ENCODE data around the gene COPG1. TPM values are rescaled to one million over a fixed set of nuclear protein-coding genes. Genes with fewer than 3 reads are reported as not detected.

The COPG1 gene
- total and polyA plus RNA-seq, 2 of the 4 experiments (the other 2 are of a cell fraction), result 203 to 446 TPM

GRCh38 chr3:129313415-129313664 lies 63.9 kb downstream of the COPG1 start:
- ChIA-PET CTCF (interaction anchor here (0.5 kb wide), 1 partner anchor 494 kb away, joined by 3 read pairs; no protein-coding TSS in a partner anchor), POLR2A (ENCODE audit: unreplicated experiment) (no interaction called here)
- no peak overlapping the region for H2BK120ac ChIP-seq (ENCODE audit: low read depth, low read length)
- no peaks in the 10 kb centered on the region for H3K36me3 ChIP-seq (ENCODE audit: control insufficient read depth, insufficient read depth, low read length)
- ATAC-seq (ENCODE audit: low read depth), result no peak
- H2BK5ac ChIP-seq (ENCODE audit: low read depth, low read length, poor library complexity, severe bottlenecking), result no peak overlapping the region
- H4K20me1 ChIP-seq (ENCODE audit: insufficient read depth, low read length), result peaks cover 8% of the 10 kb centered on the region; the same call in 1 of the 2 replicates
- H3K9ac ChIP-seq (ENCODE audit: low read depth, low read length), result no peak overlapping the region
- H3K4me1 ChIP-seq (ENCODE audit: control insufficient read depth, insufficient read depth, low read length), result peaks cover 6% of the 10 kb centered on the region; the same call in 1 of the 2 replicates
- no peaks in the 10 kb centered on the region for H3K9me3 ChIP-seq (ENCODE audit: control insufficient read depth, insufficient read depth, low read length)
- no peak overlapping the region for H3K4me3 ChIP-seq (ENCODE audit: insufficient read depth, low read depth, low read length)
- no peak overlapping the region for H3K23ac ChIP-seq (ENCODE audit: low read depth, low read length)
- peaks cover 21% of the 10 kb centered on the region for H3K9me1 ChIP-seq (ENCODE audit: insufficient read depth, low read length)
- no peak for TF ChIP-seq BHLHE40 (IDR thresholded peaks at IDR 0.05; ENCODE audit: low read depth, low read length)
- TF ChIP-seq ELK1 (IDR thresholded peaks at IDR 0.05; ENCODE audit: borderline replicate concordance, low read depth, low read length), result no peak
- TF ChIP-seq RCOR1 (IDR thresholded peaks at IDR 0.05; ENCODE audit: insufficient replicate concordance, low read length), result no peak
- no peak for TF ChIP-seq FOS (IDR thresholded peaks at IDR 0.05; ENCODE audit: low read depth, low read length)
- no peak for TF ChIP-seq MAZ (IDR thresholded peaks at IDR 0.05; ENCODE audit: borderline replicate concordance, low read depth, low read length)
- TF ChIP-seq MXI1 (IDR thresholded peaks at IDR 0.05; ENCODE audit: borderline replicate concordance, low read depth, low read length), result no peak
- TF ChIP-seq, protein P1, sequence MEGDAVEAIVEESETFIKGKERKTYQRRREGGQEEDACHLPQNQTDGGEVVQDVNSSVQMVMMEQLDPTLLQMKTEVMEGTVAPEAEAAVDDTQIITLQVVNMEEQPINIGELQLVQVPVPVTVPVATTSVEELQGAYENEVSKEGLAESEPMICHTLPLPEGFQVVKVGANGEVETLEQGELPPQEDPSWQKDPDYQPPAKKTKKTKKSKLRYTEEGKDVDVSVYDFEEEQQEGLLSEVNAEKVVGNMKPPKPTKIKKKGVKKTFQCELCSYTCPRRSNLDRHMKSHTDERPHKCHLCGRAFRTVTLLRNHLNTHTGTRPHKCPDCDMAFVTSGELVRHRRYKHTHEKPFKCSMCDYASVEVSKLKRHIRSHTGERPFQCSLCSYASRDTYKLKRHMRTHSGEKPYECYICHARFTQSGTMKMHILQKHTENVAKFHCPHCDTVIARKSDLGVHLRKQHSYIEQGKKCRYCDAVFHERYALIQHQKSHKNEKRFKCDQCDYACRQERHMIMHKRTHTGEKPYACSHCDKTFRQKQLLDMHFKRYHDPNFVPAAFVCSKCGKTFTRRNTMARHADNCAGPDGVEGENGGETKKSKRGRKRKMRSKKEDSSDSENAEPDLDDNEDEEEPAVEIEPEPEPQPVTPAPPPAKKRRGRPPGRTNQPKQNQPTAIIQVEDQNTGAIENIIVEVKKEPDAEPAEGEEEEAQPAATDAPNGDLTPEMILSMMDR (conservative IDR thresholded peaks at IDR 0.05; ENCODE audit: low read depth, low read length), result no peak
- peaks cover 0 to 35% of the 10 kb centered on the region in 2 experiments; a peak in 3 of 4 replicates for H3K79me1 ChIP-seq (ENCODE audit: low read depth in 1 of 2, low read length in 2 of 2)
- H2BK15ac ChIP-seq (ENCODE audit: low read depth, low read length), result no peak overlapping the region
- no peak overlapping the region for H3K4me2 ChIP-seq (ENCODE audit: low read depth, low read length)
- H4K91ac ChIP-seq (ENCODE audit: insufficient read depth, low read depth, low read length), result no peak overlapping the region
- no peak overlapping the region for H2AK9ac ChIP-seq (replicated peaks; ENCODE audit: low read depth, low read length, poor library complexity)
- intact Hi-C loops (cut with micrococcal nuclease), result no loop called here
- H3K56ac ChIP-seq (ENCODE audit: extremely low read depth, insufficient read depth, low read length), result no peak overlapping the region
- DNase-seq, result no peak
- no peak overlapping the region for H3K18ac ChIP-seq (ENCODE audit: low read depth, low read length)
- dilution Hi-C loops (cut with HindIII; ENCODE audit: low sequenced_read_pairs, unreplicated experiment), result no loop called here
- H2AFZ ChIP-seq (replicated peaks; ENCODE audit: low read length, poor library complexity), result no peak overlapping the region
- H3K14ac ChIP-seq (replicated peaks; ENCODE audit: low read depth, low read length), result no peak overlapping the region
- H4K5ac ChIP-seq (ENCODE audit: low read depth, low read length), result no peak overlapping the region
- BruUV-seq (replicated peaks), result no TSS peak
- no peak overlapping the region for H2AK5ac ChIP-seq (ENCODE audit: low read depth, low read length)
- H4K8ac ChIP-seq (ENCODE audit: low read depth in 2 of 2, low read length in 2 of 2), result no peak overlapping the region
- H3K4ac ChIP-seq (ENCODE audit: low read depth, low read length), result no peak overlapping the region
- no peaks in the 10 kb centered on the region for H3K27me3 ChIP-seq (ENCODE audit: control insufficient read depth, insufficient read depth, low read length)
- no peak overlapping the region for H2BK20ac ChIP-seq (ENCODE audit: low read depth, low read length)
- H3K27ac ChIP-seq (ENCODE audit: insufficient read depth, low read length), result no peak overlapping the region
- in situ Hi-C loops (cut with MboI; ENCODE audit: low sequenced_read_pairs), result no loop called here

All from IMR-90 (cell line).